Neural cell (in vitro differentiated cells): ENCODE data around the gene BHLHE23.

ENCODE experiments used
- EP300 ChIP-seq: fragments of 450-650 bp; conservative IDR thresholded peaks from 2 replicates; pipeline ENCODE4 v1.6.1; 2014; ENCODE audit warnings: antibody characterized with exemption, mild to moderate bottlenecking, moderate library complexity; ENCODE audit not compliant: poor library complexity, severe bottlenecking
- POLR2AphosphoS5 ChIP-seq: IDR thresholded peaks from 2 replicates; pipeline ENCODE4 v1.6.1; 2012
- TF ChIP-seq, protein P1 (sequence below): fragments of 450-650 bp; IDR thresholded peaks from 2 replicates; pipeline ENCODE4 v1.5.1; 2014; ENCODE audit warnings: antibody characterized with exemption, mild to moderate bottlenecking, moderate library complexity; ENCODE audit not compliant: poor library complexity, severe bottlenecking

DNA sequence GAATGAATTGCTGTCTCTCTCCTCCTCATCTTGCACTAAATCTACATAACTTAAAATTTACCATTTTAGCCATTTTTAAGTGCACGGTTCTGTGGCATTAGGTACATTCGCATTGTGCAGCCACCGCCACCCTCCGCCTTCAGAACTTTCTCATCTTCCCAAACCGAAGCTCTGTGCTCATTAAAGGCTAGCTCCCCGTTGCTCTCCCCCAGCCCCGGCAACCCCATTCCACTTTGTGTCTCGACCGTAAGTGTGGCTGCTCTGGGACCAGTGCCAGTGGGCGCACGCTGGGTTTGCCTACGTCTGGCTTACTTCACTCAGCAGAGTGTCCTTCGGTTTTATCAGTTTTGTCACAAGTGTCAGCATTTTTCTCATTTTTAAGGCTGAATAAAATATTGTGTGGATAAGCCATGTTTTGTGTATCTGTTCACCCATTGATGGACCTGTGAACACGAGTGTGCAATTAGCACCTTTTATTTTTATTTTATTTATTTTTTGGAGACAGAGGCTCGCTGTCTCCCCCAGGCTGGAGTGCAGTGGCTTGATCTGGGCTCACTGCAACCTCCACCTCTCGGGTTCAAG is 37.5 kb downstream of the BHLHE23 start:
- TF ChIP-seq, protein P1, sequence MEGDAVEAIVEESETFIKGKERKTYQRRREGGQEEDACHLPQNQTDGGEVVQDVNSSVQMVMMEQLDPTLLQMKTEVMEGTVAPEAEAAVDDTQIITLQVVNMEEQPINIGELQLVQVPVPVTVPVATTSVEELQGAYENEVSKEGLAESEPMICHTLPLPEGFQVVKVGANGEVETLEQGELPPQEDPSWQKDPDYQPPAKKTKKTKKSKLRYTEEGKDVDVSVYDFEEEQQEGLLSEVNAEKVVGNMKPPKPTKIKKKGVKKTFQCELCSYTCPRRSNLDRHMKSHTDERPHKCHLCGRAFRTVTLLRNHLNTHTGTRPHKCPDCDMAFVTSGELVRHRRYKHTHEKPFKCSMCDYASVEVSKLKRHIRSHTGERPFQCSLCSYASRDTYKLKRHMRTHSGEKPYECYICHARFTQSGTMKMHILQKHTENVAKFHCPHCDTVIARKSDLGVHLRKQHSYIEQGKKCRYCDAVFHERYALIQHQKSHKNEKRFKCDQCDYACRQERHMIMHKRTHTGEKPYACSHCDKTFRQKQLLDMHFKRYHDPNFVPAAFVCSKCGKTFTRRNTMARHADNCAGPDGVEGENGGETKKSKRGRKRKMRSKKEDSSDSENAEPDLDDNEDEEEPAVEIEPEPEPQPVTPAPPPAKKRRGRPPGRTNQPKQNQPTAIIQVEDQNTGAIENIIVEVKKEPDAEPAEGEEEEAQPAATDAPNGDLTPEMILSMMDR: no peak
- TF ChIP-seq POLR2AphosphoS5 (no peak), EP300 (no peak)
